ENCODE results near the gene LCN6.
A peak's percentile ranks its signal among the peaks of the same experiment; 100 is the strongest.
"Not testable (repeated sequence)": the region's sequence is repeated elsewhere in the genome, so short reads cannot be mapped to it uniquely, and the experiment has no call there.

The LCN6 gene

DNA sequence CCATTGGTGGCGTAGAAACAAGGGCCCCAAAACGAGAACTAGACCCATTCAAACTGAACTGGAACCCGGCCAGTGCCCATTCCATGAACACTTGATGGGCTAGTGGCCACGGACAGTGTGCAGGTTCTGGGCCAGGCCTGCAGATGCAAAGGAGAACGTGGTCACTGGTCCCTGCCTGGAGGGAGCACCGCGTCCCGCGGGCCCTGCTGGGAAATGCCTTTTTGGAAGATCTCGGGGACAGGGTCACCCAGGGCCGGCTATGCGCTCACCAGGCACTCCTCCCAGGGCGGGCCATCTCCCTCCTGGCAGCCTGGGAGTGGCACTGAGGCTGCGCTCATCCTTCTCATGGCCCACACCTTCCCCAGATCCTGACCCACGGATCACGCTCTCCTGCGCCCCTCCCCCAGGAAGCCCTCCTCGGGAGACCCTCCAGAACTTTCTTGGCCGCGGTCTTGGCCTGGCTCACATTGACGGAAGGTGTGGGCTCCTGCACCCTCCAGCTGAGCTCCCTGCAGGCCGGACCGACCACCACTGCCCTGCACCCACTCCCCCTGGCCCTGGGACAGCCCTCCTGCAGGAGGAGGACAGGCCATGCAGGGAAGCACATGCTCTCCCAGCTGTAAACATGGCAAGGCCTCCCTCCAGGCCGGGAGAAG lies 38.7 kb downstream of the LCN6 start:
- no peak for DNase-seq (ENCODE audit: low spot score)

GRCh38 chr9:136707849-136708517 lies 40.3 kb downstream of the LCN6 start:
- DNase-seq (ENCODE audit: low spot score) = no peak

DNA sequence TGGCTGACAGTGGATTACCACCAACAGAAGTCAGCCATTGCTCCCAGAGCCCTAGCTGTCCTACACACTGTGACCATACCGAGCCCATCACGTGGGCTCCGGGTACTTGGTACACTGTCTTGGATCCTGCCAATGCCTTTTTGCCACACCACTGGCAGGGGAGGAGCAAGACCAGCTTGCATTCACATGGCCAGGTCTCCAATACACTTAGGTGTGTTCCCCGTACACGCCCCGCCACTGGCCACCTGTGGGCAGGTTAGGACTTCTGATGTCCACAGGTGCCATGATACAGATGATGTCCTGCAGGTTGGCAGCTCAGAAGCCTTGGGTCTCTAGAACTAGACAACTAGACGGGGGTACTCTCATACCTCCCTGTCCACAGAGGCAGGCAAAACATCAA lies 41.3 kb downstream of the LCN6 start:
- DNase-seq (ENCODE audit: low spot score) = no peak

GRCh38 chr9:136705564-136705963 lies 42.8 kb downstream of the LCN6 start:
- DNase-seq (ENCODE audit: low spot score) = no peak

GRCh38 chr9:136704741-136705140 lies 43.6 kb downstream of the LCN6 start:
- DNase-seq (ENCODE audit: low spot score) = not testable (repeated sequence)

- no peak for DNase-seq (ENCODE audit: low spot score)
Observed at GRCh38 chr9:136703276-136703860, 45.0 kb downstream of the LCN6 start.

GRCh38 chr9:136701668-136702053 lies 46.7 kb downstream of the LCN6 start:
- no peak for DNase-seq (ENCODE audit: low spot score)

GRCh38 chr9:136700959-136701667 lies 47.2 kb downstream of the LCN6 start:
- DNase-seq (ENCODE audit: low spot score) = no peak

- DNase-seq (ENCODE audit: low spot score) = no peak
Observed at GRCh38 chr9:136700304-136700703, 48.0 kb downstream of the LCN6 start.

GRCh38 chr9:136698635-136699246 lies 49.6 kb downstream of the LCN6 start:
- no peak for DNase-seq (ENCODE audit: low spot score)

- DNase-seq (ENCODE audit: low spot score) = no peak
Observed at GRCh38 chr9:136697821-136698526, 50.4 kb downstream of the LCN6 start.

DNA sequence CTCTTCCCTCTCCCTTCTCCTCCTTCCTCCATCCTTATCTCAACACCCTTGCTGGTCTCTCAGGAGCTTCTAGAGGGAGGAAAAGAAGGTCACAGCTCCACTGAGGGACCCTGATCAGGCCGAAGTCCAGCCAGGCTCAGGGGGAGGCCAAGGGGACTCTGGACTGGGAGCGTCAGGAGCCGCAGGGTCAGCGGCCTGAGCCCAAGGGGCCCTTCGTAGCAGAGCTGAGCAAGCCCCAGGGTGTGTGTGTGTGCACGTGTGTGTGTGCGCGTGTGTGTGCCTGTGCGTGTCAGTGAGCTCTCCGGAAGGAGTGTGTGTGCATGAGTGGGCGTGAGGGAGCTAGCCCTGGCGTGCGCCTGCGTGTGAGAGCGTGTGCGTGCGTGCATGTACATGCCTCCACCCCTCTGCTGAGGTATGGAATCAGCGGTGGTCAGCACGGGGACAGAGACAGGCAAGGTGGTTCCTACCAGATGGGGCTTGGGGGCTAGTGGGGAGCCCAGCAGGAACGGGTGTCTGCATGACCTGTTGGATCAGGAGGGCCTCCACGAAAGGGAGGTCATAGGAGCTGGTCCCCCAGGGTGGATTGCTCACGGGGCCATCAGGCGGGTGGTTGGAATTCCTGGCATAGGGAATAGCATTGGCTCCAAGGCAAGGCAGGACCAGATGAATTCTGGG lies 51.0 kb downstream of the LCN6 start:
- DNase-seq (ENCODE audit: low spot score) = no peak

GRCh38 chr9:136696502-136696901 lies 51.8 kb downstream of the LCN6 start:
- no peak for DNase-seq (ENCODE audit: low spot score)

DNA sequence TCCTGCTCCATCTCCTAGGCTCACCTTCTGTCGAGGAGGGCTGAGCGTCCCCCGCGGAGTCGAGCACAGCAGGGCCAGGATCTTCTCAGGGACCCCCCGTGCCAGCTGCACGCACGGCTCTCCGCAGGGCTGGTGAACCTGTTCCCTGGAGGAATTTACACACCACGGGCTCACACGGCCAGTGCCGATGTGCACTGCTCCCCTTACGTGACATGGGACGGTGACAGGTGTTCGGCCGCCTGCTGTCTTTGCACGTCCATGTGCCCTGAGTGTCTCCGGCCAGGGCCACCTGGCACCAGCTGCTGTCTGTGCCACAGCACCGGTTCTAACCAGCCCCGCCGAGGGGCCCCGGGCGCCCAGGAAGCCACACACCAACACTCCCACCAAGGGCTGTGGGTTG lies 52.4 kb downstream of the LCN6 start:
- DNase-seq (ENCODE audit: low spot score) = no peak

DNA sequence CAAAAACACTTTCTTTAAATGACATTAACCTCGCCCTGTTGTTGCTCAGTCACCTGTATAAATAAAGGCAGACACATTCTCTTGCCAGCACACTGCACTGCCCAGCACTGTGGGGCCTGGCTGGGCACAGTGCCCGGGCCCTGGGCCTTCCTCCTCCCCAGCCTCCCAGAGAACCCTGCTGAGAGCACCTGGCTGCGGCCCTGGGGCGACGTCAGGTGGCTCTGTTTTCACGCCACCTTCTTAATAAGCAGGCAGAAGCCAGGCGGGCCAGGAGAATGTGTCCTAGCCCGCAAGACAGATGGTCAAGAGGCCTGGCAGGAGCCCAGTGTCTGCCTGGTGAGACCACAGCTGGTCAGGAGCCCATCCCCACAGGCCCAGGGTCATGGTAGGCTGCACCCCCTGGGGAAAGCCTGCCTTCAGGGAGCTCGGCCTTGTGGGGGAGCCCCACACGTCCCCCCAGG lies 52.9 kb downstream of the LCN6 start:
- no peak for DNase-seq (ENCODE audit: low spot score)

- no peak for DNase-seq (ENCODE audit: low spot score)
Observed at GRCh38 chr9:136694872-136695247, 53.5 kb downstream of the LCN6 start.

- peak; percentile 91 for DNase-seq (ENCODE audit: low spot score)
Observed at GRCh38 chr9:136694163-136694871, 54.0 kb downstream of the LCN6 start.

Measured in AG20443 (cell line).